Measurements from ENCODE around the gene ADSS1.

Gene ADSS1

GRCh38 chr14:104751539-104752422 is 27.8 kb downstream of the ADSS1 start:
- DNase-seq (ENCODE audit: low spot score), result no peak

- DNase-seq (ENCODE audit: low spot score), result no peak
These were observed 28.4 kb downstream of the ADSS1 start for GRCh38 chr14:104752423-104752734.

DNA sequence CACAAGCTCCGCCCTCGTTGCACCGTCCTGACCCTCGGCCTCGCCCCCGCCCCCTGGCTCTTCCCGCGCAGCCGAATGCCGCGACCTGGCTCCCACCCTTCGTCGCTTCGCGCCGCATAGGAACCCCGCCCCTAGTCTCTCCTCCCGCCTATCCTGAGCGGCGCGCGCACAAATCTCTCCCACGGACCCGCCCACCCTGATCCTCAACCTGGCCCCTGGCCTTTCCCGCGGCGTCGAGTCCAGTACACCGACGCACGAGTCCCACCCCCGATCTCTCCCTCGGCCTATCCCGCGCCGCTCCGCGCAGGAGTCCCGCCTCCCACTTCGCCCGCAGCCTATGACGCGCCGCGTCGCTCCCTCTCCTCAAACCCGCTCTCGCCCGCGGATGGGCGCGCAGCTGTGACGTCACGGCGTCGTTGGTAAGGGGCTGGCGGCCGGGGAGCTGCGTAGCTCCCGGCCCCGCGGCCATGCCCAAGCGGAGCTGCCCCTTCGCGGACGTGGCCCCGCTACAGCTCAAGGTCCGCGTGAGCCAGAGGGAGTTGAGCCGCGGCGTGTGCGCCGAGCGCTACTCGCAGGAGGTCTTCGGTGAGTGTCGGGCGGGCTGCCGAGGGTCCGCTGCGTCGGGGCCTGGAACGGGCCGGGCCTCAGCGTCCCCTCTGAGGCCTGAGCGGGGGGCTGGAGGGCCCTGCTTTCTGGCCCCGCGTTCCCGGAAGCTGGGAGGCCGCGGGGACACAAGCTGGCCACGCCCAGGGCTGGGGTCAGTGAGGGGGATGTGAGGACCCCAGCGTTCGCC is 28.9 kb downstream of the ADSS1 start, which contains the start of gene SIVA1:
TSS of gene SIVA1 (plus strand) at position 413 of the 793 bp plus-strand sequence. CDS start at position 468, 55 bp downstream.
- peak; percentile 99 for DNase-seq (ENCODE audit: low spot score)

- no peak for DNase-seq (ENCODE audit: low spot score)
These were observed 29.6 kb downstream of the ADSS1 start for GRCh38 chr14:104753528-104754212.

DNA sequence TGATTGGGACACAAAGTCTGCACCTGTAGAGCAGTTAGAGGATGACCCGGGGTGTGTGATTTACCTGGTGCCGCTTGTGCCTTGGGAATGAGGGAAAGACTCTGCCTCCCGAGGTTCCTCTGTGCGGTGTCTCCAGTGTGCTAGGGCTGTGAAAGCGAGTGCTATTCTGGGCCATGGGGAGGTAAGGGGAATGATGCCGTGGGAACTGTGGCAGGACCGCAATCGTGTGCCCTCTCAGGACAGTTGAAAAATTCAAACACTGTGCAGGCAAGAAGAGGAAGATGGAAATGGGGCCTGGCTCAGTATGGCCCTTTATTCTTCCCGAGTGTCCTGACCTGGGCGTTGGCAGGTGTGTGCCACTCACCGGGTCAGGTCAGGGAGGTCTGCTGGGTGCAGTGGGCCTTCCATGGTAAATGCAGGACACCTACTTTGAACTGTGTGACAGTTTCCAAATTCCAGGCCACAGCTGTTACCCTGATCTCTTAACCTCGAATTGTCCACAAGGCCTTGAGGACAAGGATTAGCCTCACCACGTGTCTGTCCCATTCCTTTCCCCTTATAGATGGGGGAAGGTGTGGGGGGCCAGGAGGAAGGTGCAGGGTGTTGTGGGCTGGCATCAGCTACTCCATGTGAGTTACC is 30.3 kb downstream of the ADSS1 start:
- no peak for DNase-seq (ENCODE audit: low spot score)

GRCh38 chr14:104755621-104756020 is 31.6 kb downstream of the ADSS1 start:
- no peak for DNase-seq (ENCODE audit: low spot score)

DNA sequence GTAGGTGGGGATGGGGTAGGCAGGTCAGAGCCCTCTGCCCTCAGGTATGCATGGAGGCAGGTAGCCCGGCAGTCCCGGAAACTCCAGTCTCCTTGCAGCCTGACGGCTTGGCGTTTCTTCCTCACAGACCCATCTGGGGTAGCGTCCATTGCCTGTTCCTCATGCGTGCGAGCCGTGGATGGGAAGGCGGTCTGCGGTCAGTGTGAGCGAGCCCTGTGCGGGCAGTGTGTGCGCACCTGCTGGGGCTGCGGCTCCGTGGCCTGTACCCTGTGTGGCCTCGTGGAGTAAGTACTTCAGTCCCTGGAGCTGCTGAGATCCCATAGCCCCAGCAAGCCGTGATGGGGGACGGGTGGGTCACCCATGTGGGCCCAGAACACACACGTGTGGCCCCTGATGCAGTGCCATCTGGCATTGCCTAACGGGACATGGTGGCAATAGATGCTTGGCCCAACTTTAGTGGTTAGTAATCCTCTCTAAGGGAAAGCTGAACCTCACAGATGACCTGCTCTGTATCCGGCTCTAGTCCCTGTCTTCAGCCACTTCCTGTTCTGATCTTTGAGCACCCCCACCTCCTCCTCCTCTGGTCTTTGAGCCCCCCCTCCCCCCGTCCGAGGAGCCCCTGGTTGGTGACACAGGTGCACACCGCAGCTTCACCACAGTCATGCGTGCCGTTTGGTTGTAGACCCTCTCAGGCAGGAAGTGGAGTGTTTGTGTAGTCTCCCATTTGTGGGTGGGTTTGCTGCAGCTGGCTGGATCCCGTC is 32.6 kb downstream of the ADSS1 start:
- DNase-seq (ENCODE audit: low spot score), result no peak

- DNase-seq (ENCODE audit: low spot score), result no peak
These were observed 33.2 kb downstream of the ADSS1 start for GRCh38 chr14:104757238-104757585.

DNA sequence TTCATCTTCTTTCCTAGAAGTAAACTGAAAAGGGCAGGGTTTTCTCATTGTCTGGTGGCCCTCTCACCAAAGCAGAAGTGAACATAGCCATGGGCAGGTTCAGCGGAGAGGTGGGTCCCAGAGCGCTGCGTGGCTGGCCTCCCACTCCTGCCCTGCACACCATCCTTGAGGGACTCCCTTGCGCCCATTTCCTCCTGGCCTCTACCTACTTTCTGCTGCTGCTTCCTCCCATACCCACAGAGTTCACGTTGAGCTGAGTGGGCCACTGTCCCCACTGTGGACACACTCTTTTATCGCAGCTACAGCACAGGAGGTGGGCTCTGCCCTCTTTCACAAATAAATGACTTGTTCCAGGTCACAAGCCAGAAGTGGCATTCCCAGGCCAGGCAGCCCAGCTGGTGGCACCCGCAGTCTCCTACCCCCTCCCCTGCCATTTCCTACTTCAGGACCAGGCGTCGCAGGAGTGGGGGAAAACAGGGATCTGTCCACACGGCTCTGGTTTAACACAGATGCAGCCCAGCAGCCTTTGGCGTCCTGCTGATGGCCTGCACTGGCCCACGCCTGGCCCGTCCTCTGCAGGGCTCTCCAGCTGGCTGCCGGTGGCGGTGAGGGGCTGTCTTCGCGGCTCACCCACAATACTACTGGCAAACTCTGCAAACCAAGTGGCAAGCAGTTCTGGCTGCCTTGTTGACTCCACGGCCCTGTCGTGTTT is 33.8 kb downstream of the ADSS1 start:
- DNase-seq (ENCODE audit: low spot score), result no peak

DNA sequence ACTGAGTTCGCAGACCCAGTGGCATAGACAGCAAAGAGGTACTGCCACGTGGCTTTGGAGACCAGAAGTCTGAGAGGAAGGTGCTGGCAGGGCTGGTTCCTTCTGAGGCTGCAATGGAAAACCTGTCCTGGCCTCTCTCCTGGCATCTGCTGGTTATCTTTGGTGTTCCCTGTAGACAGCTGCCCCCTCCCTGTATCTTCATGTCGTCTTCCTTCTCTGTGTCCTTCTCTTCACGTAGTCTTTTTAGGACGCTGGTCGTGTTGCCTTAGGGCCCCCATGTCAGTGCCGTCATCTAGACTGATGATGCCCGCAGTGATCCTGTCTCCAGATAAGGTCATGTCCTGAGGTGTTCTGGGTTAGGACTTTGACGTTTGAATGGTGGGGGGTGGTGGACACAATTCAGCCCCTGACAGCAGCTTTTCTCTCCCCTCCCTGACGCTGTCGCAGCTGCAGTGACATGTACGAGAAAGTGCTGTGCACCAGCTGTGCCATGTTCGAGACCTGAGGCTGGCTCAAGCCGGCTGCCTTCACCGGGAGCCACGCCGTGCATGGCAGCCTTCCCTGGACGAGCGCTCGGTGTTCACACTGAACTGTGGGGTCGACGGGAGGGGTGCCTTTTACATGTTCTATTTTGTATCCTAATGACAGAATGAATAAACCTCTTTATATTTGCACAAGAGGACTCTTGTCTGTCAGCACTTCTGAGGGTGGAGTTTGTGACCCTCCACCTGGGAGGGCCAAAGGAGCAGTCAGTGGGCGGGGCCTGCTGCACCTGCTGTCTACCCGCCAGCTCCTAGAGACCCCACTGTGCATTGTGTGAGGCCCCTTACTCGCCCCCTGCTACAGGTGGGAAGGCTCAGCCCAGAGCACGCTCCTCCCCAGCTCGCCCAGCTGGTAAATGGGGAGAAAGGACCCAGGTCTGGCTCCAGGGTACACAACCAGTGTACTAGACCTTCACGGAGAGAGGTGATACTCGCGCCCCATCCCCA is 35.2 kb downstream of the ADSS1 start:
- DNase-seq (ENCODE audit: low spot score), result no peak

DNA sequence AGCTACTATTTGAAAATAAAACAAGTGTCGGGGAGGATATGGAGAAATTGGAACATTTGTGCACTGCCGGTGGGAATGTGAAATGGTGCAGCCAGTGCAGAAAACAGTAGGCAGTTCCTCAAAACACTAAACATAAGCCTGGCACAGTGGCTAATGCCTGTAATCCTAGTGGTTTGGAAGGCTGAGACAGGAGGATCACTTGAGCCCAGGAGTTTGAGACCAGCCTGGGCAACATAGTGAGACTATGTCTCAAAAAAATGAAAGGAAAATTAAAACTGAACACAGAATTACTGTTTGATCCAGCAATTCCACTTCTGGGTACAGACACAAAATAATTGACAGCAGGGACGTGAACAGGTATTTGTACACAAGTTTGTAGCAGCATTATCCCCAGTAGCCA is 41.5 kb downstream of the ADSS1 start:
- no peak for DNase-seq (ENCODE audit: low spot score)

DNA sequence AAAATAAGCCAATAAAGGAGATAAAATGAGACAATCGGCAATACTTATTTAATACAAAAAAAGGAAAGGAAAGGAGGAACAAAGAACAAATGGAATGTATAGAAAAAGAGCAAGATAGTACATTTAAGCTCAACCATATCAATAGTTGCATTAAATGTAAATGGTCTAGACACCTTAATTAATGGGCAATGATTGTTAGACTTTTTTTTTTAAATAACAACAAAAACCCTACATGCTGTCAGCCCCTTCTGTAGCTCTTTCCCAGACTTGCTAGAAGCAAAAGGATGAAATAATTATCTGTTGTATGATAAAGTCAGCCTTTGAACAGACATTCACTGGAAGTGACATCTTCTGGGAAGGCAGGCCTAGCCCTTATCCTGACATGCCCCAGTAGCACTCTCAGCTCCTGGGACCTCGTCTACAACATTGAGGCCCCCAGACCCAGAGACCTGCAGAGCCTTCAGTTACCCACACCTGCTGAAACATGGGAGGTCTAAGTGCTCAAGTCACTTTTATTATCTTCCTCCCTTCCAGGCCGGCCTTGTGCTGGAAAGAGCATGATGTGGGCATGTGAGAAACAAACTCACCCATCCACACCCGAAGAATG is 42.3 kb downstream of the ADSS1 start:
- DNase-seq (ENCODE audit: low spot score), result no peak

DNA sequence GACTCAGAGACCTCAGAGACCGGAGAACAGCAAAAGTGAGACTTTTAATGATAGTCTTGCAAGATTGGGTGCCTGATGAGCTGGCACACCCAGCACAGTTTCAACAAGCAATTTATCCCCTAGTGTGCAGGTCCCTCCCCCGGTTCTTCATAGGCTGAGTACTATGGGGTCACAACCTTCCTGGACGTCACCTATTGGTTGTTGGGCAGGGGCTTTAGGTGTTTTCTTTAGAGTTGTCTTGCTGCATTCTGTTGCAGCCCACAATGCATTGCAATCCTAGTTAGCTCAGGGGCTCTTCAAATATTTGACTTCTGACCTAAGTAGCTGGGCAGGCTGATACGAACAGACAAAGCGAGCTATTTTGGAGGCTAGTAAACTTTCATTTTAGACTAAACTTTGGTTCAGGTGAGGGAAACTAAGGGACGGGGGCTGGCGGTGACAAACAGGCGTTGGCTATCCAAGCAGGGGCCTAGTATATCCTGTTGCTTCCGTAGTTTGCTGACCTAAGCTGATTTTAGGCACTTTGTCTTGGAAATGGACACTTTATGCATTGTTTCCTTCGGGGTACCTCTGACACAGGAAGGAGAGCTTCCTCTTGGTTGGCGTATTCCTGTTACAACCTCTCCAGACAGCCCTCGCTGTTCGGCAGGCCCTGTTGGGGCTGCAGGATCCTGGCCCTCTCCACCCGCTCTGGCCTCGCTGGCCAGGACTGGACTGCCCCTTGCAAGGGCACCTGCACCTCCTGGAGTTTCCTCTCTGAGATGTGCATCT is 43.0 kb downstream of the ADSS1 start:
- DNase-seq (ENCODE audit: low spot score), result no peak

GRCh38 chr14:104767634-104767918 is 43.5 kb downstream of the ADSS1 start:
- no peak for DNase-seq (ENCODE audit: low spot score)

DNA sequence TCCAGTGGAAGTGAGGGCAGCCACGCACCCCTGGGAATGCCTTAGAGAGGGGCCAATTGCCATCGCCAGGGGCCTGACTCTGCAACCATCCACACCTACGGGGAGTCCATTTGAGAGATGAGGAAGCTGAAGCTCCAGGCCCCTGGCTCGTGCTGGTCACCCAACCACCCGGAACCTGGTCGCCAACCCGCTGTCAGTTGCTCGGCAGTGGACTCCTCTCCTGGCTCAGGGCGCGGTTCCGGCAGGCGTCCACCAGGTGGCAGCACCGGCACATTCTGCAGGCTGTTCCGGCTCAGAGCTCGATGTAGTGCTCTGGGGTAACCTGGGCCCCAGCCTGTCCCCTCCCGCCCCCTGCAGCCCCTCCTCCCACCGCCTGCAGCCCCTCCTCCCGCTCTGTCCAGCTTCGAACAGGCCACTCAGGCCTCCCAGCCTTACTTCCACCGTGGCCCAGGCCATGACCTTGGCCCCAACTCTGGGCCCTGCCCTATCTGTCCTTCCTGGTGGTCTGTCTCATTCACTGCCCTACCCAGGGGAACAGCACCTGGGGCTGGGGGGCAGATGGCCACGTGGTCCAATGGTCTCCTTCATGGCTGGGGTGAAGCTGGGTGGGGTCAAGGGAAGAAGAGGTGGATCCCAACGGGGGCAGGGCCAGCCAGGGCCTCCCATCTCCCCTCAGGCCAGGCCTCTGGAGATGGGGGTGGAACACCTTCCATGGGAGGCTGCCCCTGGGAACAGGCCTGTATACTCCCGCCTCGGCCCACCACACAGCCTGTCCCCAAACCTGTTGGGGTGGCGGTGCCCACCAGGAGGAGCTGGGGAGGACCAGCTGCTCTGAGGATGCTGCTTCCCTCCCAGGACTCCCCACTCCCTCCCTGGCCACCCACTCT is 44.7 kb downstream of the ADSS1 start:
- DNase-seq (ENCODE audit: low spot score), result peak; percentile 85

DNA sequence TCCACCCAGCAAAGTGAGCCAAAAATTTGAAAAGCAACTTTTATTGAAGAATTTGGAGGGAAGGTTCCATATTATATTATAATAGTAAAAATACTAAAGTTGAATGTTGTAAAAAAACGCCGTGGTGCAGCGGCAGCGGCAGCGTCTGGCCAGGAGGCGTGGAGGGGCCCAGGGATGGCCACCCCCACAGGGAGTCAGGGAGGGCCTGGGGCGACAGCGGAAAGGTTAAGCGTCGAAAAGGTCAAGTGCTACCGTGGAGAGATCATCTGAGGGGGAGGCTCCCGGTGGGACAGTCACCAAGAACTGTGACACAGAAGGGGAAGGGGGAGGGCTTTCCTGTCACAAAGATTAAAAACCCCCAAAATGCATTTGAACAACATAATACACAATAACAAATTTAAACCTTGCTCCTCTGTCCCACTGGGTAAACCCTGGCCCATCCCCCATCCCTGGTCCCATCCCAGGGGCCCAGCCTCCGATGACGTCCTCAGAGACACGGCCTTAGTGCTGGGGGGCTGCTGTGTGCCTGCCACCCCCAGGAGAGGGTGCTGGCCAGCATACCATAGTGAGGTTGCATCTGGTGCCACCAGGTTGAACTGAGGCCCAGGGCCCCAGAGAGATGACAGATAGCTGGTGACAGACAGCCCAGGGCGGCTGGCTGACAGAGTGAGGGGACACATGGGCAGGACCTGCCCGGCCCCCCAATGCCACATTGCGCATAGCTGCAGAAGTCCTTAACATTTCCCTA is 45.5 kb downstream of the ADSS1 start:
- DNase-seq (ENCODE audit: low spot score), result no peak

DNA sequence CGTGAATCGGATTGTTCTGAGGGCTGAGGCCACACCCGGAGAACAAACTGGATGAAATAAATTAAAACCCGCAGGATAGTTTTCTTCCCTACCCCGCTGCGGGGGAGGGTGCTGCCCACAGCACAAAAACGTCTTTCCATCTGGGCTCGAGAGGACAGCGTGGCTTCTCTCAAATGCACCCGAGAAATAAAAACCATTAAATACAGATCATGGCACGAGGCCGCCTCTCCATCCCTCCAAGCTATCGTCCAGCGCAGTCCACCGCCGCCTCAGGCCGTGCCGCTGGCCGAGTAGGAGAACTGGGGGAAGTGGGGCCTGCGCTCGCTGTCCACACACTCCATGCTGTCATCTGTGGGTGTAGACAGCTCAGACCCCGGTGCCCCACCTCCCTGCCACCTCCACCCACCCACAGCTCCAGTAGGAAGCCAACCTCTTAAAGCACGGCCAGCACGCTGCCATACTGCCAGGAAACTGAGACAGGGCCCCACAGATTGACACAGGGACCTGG is 46.1 kb downstream of the ADSS1 start:
- no peak for DNase-seq (ENCODE audit: low spot score)

Measured in cerebellar cortex (tissue), 1 donor.